Astrocyte (in vitro differentiated cells and primary cell): ENCODE measurements around the gene SLC22A4. TPM values are rescaled to one million over a fixed set of nuclear protein-coding genes. Genes with fewer than 3 reads are reported as not detected.

Experiments
- DNase-seq: peaks from one replicate; pipeline ENCODE4 v3.0.0-alpha.2; 2010; ENCODE audit warnings: low read depth
- FAIRE-seq: peaks from 2 replicates; lab custom pipeline; 2011; peaks lifted over from hg19 to GRCh38; lab: Jason Lieb, UNC
- H2AFZ ChIP-seq: 2 replicates; pipeline ENCODE4 v1.6.0; 2012; ENCODE audit warnings: low read depth, low read length, inconsistent platforms
- H3K27ac ChIP-seq: 2 replicates; pipeline ENCODE4 v1.5.1; 2011; ENCODE audit warnings: low read depth, low read length, inconsistent platforms
- H3K27me3 ChIP-seq: 2 replicates; pipeline ENCODE4 v1.6.0; 2011; ENCODE audit warnings: low read length, inconsistent platforms; ENCODE audit not compliant: insufficient read depth
- H3K36me3 ChIP-seq: 2 replicates; pipeline ENCODE4 v1.5.1; 2011; ENCODE audit warnings: low read length, inconsistent platforms; ENCODE audit not compliant: insufficient read depth
- H3K4me1 ChIP-seq: 2 replicates; pipeline ENCODE4 v1.5.1; 2011; ENCODE audit warnings: low read length, inconsistent platforms; ENCODE audit not compliant: insufficient read depth
- H3K4me2 ChIP-seq: 2 replicates; pipeline ENCODE4 v1.6.0; 2012; ENCODE audit warnings: low read length, inconsistent platforms
- H3K4me3 ChIP-seq: 2 replicates; pipeline ENCODE4 v1.5.1; 2011; ENCODE audit warnings: low read depth, mild to moderate bottlenecking, low read length, inconsistent platforms; ENCODE audit not compliant: insufficient read depth
- H3K79me2 ChIP-seq: 2 replicates; pipeline ENCODE4 v1.6.0; 2012; ENCODE audit warnings: mild to moderate bottlenecking, low read length, inconsistent platforms; ENCODE audit not compliant: insufficient read depth
- H3K9ac ChIP-seq: 2 replicates; pipeline ENCODE4 v1.6.0; 2012; ENCODE audit warnings: mild to moderate bottlenecking, low read length, inconsistent platforms
- H3K9me3 ChIP-seq: 2 replicates; pipeline ENCODE4 v1.5.1; 2012; ENCODE audit warnings: low read depth, mild to moderate bottlenecking, low read length, inconsistent platforms; ENCODE audit not compliant: insufficient read depth
- H4K20me1 ChIP-seq: 2 replicates; pipeline ENCODE4 v1.6.0; 2012; ENCODE audit warnings: low read length, inconsistent platforms; ENCODE audit not compliant: insufficient read depth
- H3K27ac Mint-ChIP-seq: one replicate; pipeline ENCODE4 v1.8.0; 2021; ENCODE audit warnings: mild to moderate bottlenecking, mixed read lengths; ENCODE audit not compliant: unreplicated experiment
- H3K27me3 Mint-ChIP-seq: one replicate; pipeline ENCODE4 v1.8.0; 2021; ENCODE audit warnings: low read depth, mixed read lengths; ENCODE audit not compliant: unreplicated experiment
- H3K36me3 Mint-ChIP-seq: one replicate; pipeline ENCODE4 v1.8.0; 2021; ENCODE audit warnings: low read depth, mixed read lengths; ENCODE audit not compliant: unreplicated experiment
- H3K4me1 Mint-ChIP-seq: one replicate; pipeline ENCODE4 v1.8.0; 2021; ENCODE audit warnings: low read depth, mixed read lengths; ENCODE audit not compliant: unreplicated experiment
- H3K4me3 Mint-ChIP-seq: one replicate; pipeline ENCODE4 v1.8.0; 2021; ENCODE audit warnings: mild to moderate bottlenecking, moderate library complexity, mixed read lengths; ENCODE audit not compliant: unreplicated experiment
- H3K9me3 Mint-ChIP-seq: one replicate; pipeline ENCODE4 v1.8.0; 2021; ENCODE audit warnings: mild to moderate bottlenecking, mixed read lengths; ENCODE audit not compliant: unreplicated experiment
- CTCF ChIP-seq: IDR thresholded peaks from 2 replicates; pipeline ENCODE4 v1.5.1; 2011; ENCODE audit warnings: low read depth, mild to moderate bottlenecking, inconsistent platforms, low read length, moderate library complexity; ENCODE audit not compliant: insufficient read depth
- EZH2 ChIP-seq: IDR thresholded peaks from 2 replicates; pipeline ENCODE4 v1.6.1; 2012; ENCODE audit warnings: mild to moderate bottlenecking, low read length, inconsistent platforms; ENCODE audit not compliant: insufficient read depth
- total RNA-seq: library from RNA; stranded (reverse); gene quantifications from 2 replicates; pipeline ENCODE4 v1.2.1, GENCODE V29; 2021

Gene SLC22A4
- total RNA-seq, 1 donor from 2014 or later: 4.5 TPM

DNA sequence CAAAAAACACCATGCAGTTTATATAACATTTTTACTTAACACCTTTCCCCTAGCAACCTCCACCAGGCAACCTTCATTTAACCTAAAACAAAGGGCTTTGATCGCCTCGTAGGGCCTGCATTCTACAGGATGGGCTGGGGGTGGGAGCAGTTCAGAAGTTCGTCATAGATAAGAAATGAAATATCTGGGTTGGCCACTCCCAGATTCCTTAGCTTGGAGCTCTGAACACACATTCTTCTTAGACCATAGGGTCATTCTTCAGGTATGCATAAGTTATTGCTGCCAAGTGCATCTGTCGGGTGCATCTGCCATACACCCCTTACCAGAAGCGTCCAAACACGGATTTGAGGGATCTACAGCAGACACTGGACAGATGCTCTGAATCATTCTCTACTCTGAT, 71.0 kb downstream of the SLC22A4 start:
- peaks cover 7% of the 10 kb centered on the region for H3K9me3 Mint-ChIP-seq

DNA sequence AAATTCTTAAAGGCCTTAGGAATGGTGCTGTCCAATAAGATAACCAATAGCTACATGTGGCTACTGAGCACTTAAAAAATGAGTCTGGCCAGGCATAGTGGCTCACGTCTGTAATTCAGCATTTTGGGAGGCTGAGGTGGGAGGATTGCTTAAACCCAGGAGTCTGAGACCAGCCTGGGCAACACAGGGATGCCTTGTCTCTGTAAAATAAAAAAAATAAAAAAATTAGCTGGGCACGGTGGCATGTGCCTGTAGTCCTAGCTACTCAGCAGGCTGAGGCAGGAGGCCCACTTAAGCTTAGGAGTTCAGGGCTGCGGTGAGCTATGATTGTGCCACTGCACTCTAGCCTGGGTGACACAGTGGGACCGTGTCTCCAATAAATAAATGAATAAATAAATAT, 74.0 kb downstream of the SLC22A4 start:
- Mint-ChIP-seq H3K36me3 (peaks cover 3% of the 10 kb centered on the region), H3K27me3 (no peaks in the 10 kb centered on the region), H3K27ac (no peak overlapping the region), H3K4me3 (no peak overlapping the region), H3K4me1 (peaks cover 16% of the 10 kb centered on the region), H3K9me3 (no peaks in the 10 kb centered on the region)
- TF ChIP-seq EZH2: no peak
- Histone ChIP-seq H3K9ac (no peak overlapping the region), H4K20me1 (no peaks in the 10 kb centered on the region), H3K4me1 (peaks cover 20% of the 10 kb centered on the region), H3K4me2 (no peak overlapping the region), H2AFZ (no peak overlapping the region), H3K27ac (no peak overlapping the region), H3K4me3 (no peak overlapping the region), H3K9me3 (no peaks in the 10 kb centered on the region), H3K79me2 (no peaks in the 10 kb centered on the region), H3K27me3 (no peaks in the 10 kb centered on the region), H3K36me3 (no peaks in the 10 kb centered on the region)
- FAIRE-seq: no peak
- no peak for DNase-seq

More for the DNA sequence above, 71.0 kb downstream of the SLC22A4 start:
- no peaks in the 10 kb centered on the region for H3K79me2 ChIP-seq
- peaks cover 12% of the 10 kb centered on the region for H3K4me1 Mint-ChIP-seq
- H3K27me3 ChIP-seq: no peaks in the 10 kb centered on the region
- TF ChIP-seq EZH2: no peak
- no peak for TF ChIP-seq CTCF
- H3K9me3 ChIP-seq: no peaks in the 10 kb centered on the region
- H3K4me1 ChIP-seq: peaks cover 21% of the 10 kb centered on the region
- H3K27me3 Mint-ChIP-seq: no peaks in the 10 kb centered on the region
- H3K36me3 ChIP-seq: no peaks in the 10 kb centered on the region
- no peak overlapping the region for H3K9ac ChIP-seq
- no peaks in the 10 kb centered on the region for H4K20me1 ChIP-seq
- peaks cover under 1% of the 10 kb centered on the region for H3K36me3 Mint-ChIP-seq
- FAIRE-seq: no peak
- no peak overlapping the region for H3K4me3 ChIP-seq
- peak overlapping the region; percentile 56 for H3K27ac Mint-ChIP-seq
- H2AFZ ChIP-seq: no peak overlapping the region
- H3K4me3 Mint-ChIP-seq: peak overlapping the region; percentile 54
- DNase-seq: peak; percentile 96
- peak overlapping the region; percentile 13 for H3K4me2 ChIP-seq
- peak overlapping the region; percentile 61 for H3K27ac ChIP-seq

GRCh38 chr5:132369007-132369473, 74.8 kb downstream of the SLC22A4 start:
- Histone ChIP-seq H3K4me3 (peak overlapping the region; percentile 71), H3K27me3 (no peaks in the 10 kb centered on the region), H3K9ac (peak overlapping the region; percentile 83), H3K79me2 (no peaks in the 10 kb centered on the region), H3K4me2 (peak overlapping the region; percentile 80), H3K9me3 (no peaks in the 10 kb centered on the region), H3K4me1 (peaks cover 18% of the 10 kb centered on the region), H4K20me1 (no peaks in the 10 kb centered on the region), H3K27ac (no peak overlapping the region), H2AFZ (peak overlapping the region; percentile 98), H3K36me3 (no peaks in the 10 kb centered on the region)
- H3K36me3 Mint-ChIP-seq: peaks cover 3% of the 10 kb centered on the region
- no peaks in the 10 kb centered on the region for H3K27me3 Mint-ChIP-seq
- H3K27ac Mint-ChIP-seq: peak overlapping the region; percentile 66
- peaks cover 12% of the 10 kb centered on the region for H3K4me1 Mint-ChIP-seq
- TF ChIP-seq CTCF (no peak), EZH2 (no peak)
- no peaks in the 10 kb centered on the region for H3K9me3 Mint-ChIP-seq
- DNase-seq (peak; percentile 11), FAIRE-seq (no peak)
- peak overlapping the region; percentile 73 for H3K4me3 Mint-ChIP-seq
